Calu3 (cell line): ENCODE data around the gene NDE1. TPM values are rescaled to one million over a fixed set of nuclear protein-coding genes. Genes with fewer than 3 reads are reported as not detected.
A peak's percentile ranks its signal among the peaks of the same experiment; 100 is the strongest.

Experiments
- BruUV-seq: library from RNA; stranded (reverse); fragments of 400-500 nt; replicated peaks from 2 replicates; lab custom pipeline; 2021; lab: Mats Ljungman, UMichigan
- CTCF ChIA-PET: fragments of 300-600 bp; sonication (Branson Sonifier 250); formaldehyde crosslinking; loops from one replicate; lab custom pipeline; 2022; ENCODE audit warnings: antibody characterized with exemption; lab: Charles Lee
- DNase-seq: peaks from one replicate; pipeline ENCODE4 v3.0.0; 2022
- H3K27ac Mint-ChIP-seq: one replicate; pipeline ENCODE4 v1.8.0; 2022; ENCODE audit warnings: mixed read lengths; ENCODE audit not compliant: unreplicated experiment
- H3K27me3 Mint-ChIP-seq: one replicate; pipeline ENCODE4 v1.8.0; 2022; ENCODE audit warnings: mixed read lengths; ENCODE audit not compliant: unreplicated experiment
- H3K36me3 Mint-ChIP-seq: one replicate; pipeline ENCODE4 v1.8.0; 2022; ENCODE audit warnings: mild to moderate bottlenecking, moderate library complexity, mixed read lengths; ENCODE audit not compliant: insufficient read depth, unreplicated experiment
- H3K4me1 Mint-ChIP-seq: one replicate; pipeline ENCODE4 v1.8.0; 2022; ENCODE audit warnings: mild to moderate bottlenecking, low read depth, mixed read lengths; ENCODE audit not compliant: unreplicated experiment
- H3K4me3 Mint-ChIP-seq: one replicate; pipeline ENCODE4 v1.8.0; 2022; ENCODE audit warnings: mild to moderate bottlenecking, low read depth, moderate library complexity, mixed read lengths; ENCODE audit not compliant: unreplicated experiment
- H3K9me3 Mint-ChIP-seq: one replicate; pipeline ENCODE4 v1.8.0; 2022; ENCODE audit warnings: low read depth, mixed read lengths; ENCODE audit not compliant: unreplicated experiment
- intact Hi-C: fragments of 100-400 bp; cut with micrococcal nuclease; formaldehyde crosslinking; loops from one replicate; pipeline ENCODE4 v1.10.0; 2022; ENCODE audit not compliant: unreplicated experiment
- total RNA-seq: library from RNA; stranded (reverse); gene quantifications from 2 replicates; pipeline ENCODE4 v1.2.3, GENCODE V29; 2022
- TF ChIP-seq, protein P1 (sequence below): fragments of 200-600 bp; IDR thresholded peaks from one replicate; pipeline ENCODE4 v1.8.0; 2022; ENCODE audit warnings: antibody characterized with exemption; ENCODE audit not compliant: unreplicated experiment

The NDE1 gene
- total RNA-seq, 1 experiment from 2014 or later, result 71.1 TPM

DNA sequence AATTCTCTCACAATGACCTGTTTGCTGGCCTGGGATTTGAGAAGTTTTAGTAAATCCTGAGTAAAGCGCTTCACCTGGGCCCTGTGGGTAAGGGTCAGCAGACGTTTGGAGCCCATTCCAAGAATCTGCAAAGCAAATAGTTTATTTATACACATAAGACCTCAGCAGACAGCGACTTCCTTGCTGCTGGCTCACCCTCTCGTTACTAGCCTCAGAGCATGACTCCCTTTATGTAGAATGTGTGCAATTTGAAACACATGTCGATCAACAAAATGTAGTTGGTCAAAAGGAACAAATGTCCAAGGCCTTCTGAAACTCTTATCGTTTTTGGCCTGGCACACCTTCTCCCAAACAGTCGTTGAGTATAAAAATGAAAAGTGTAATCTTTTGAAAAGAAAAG lies 38.4 kb upstream of the NDE1 start:
- H3K9me3 Mint-ChIP-seq, result no peaks in the 10 kb centered on the region
- TF ChIP-seq, protein P1, sequence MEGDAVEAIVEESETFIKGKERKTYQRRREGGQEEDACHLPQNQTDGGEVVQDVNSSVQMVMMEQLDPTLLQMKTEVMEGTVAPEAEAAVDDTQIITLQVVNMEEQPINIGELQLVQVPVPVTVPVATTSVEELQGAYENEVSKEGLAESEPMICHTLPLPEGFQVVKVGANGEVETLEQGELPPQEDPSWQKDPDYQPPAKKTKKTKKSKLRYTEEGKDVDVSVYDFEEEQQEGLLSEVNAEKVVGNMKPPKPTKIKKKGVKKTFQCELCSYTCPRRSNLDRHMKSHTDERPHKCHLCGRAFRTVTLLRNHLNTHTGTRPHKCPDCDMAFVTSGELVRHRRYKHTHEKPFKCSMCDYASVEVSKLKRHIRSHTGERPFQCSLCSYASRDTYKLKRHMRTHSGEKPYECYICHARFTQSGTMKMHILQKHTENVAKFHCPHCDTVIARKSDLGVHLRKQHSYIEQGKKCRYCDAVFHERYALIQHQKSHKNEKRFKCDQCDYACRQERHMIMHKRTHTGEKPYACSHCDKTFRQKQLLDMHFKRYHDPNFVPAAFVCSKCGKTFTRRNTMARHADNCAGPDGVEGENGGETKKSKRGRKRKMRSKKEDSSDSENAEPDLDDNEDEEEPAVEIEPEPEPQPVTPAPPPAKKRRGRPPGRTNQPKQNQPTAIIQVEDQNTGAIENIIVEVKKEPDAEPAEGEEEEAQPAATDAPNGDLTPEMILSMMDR, result no peak
- no peaks in the 10 kb centered on the region for H3K27me3 Mint-ChIP-seq
- H3K27ac Mint-ChIP-seq, result no peak overlapping the region
- no TSS peak for BruUV-seq
- CTCF ChIA-PET, result no interaction called here
- no peak overlapping the region for H3K4me3 Mint-ChIP-seq
- H3K4me1 Mint-ChIP-seq, result peaks cover 9% of the 10 kb centered on the region
- DNase-seq, result no peak
- H3K36me3 Mint-ChIP-seq, result peaks cover 38% of the 10 kb centered on the region
- intact Hi-C loops, result no loop called here

DNA sequence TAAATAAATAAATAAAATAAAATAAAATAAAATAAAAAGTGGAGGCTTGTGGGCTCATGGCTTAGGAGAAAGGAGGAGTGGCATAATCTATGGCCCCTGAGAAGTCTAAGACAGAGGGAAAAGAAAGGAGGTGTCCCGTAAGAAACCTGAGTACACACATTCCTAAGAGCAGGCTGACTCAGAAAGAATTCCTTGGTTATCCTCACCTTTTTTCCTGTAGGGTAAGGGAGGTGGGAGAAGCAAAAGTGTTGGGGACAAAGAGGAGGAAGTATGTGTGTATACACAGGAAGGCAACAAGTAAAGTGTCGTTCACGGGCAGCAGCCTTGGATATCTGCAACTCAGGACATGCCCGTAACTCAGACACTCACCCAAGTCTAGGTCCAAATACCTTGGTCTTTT lies 36.4 kb upstream of the NDE1 start:
- TF ChIP-seq, protein P1, result no peak
- no peaks in the 10 kb centered on the region for H3K27me3 Mint-ChIP-seq
- BruUV-seq, result no TSS peak
- H3K36me3 Mint-ChIP-seq, result peaks cover 35% of the 10 kb centered on the region
- DNase-seq, result no peak
- intact Hi-C loops, result no loop called here
- peaks cover 9% of the 10 kb centered on the region for H3K4me1 Mint-ChIP-seq
- H3K27ac Mint-ChIP-seq, result peak overlapping the region; percentile 53
- CTCF ChIA-PET, result interaction anchor here (0.7 kb wide), 1 partner anchor 9 kb away, joined by 4 read pairs; no protein-coding TSS in a partner anchor
- H3K4me3 Mint-ChIP-seq, result no peak overlapping the region
- no peaks in the 10 kb centered on the region for H3K9me3 Mint-ChIP-seq

DNA sequence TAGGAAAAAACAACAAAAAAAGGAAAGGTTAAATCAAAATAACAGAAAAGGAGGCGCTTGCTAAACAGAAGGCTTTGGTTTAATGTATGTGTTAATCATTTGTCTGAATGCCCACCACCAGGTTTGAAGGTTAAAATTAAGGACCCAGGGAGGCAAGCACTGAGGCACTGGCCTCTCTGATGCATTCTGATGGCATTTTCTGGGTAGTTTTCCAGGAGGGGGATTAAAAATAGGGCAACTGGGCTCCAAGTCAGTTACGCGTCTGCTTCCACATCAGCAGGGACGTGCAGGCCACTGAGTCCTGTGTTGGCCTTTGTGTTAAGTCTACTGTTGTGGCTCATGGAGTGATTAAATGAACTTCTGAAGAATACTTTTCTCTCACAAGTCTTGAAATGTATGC lies 34.0 kb upstream of the NDE1 start:
- Mint-ChIP-seq H3K27me3 (no peaks in the 10 kb centered on the region), H3K9me3 (no peaks in the 10 kb centered on the region), H3K36me3 (peaks cover 34% of the 10 kb centered on the region), H3K27ac (no peak overlapping the region), H3K4me3 (no peak overlapping the region), H3K4me1 (peaks cover 9% of the 10 kb centered on the region)
- TF ChIP-seq, protein P1, result no peak
- no TSS peak for BruUV-seq
- CTCF ChIA-PET, result no interaction called here
- intact Hi-C loops, result no loop called here
- no peak for DNase-seq

DNA sequence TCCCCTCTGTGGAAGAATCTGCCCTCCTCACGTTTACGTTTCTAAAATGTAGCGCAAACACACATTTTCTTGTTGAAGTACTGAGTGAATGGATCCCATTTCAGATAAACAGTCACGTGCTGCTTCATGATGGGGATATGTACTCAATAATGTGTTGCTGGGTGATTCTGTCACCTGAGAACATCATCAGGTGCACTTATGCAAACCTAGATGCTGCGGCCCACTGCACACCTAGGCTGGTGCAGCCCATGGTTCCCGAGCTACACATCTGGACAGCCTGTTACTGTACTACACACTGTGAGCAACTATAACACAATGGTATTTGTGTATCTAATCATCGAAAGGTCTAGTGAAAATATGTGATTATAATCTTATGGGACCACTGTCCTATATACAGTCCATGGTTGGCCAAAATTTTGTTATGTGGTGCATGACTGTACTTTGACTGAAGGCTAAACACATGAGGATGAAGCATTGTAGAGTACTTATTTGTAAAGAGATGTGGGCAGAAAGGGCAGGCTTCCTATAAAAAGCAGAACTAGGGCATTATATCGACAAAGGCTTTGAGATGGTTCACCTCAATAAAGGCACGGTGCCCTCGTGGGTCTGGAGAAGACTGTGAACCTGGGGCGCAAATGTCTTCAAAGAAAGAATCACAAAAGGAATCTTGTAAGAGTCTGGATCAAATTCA lies 33.4 kb upstream of the NDE1 start:
- intact Hi-C loops, result no loop called here
- H3K36me3 Mint-ChIP-seq, result peaks cover 33% of the 10 kb centered on the region
- CTCF ChIA-PET, result no interaction called here
- no peaks in the 10 kb centered on the region for H3K27me3 Mint-ChIP-seq
- DNase-seq, result no peak
- TF ChIP-seq, protein P1, result no peak
- H3K27ac Mint-ChIP-seq, result no peak overlapping the region
- H3K4me1 Mint-ChIP-seq, result peaks cover 9% of the 10 kb centered on the region
- no TSS peak for BruUV-seq
- H3K9me3 Mint-ChIP-seq, result no peaks in the 10 kb centered on the region
- no peak overlapping the region for H3K4me3 Mint-ChIP-seq
